Smooth muscle cell (in vitro differentiated cells): Measurements from ENCODE around the gene SLIT3. TPM values are rescaled to one million over a fixed set of nuclear protein-coding genes. Genes with fewer than 3 reads are reported as not detected.

Experiments
- DNase-seq: peaks from one replicate; lab custom pipeline; 2025; ENCODE audit not compliant: unreplicated experiment; lab: John Stamatoyannopoulos, UW
- H2AFZ ChIP-seq: fragments of 200-600 bp; sonication (generic); 2 replicates; pipeline ENCODE4 v1.6.0; 2016; ENCODE audit warnings: antibody characterized with exemption, low read depth, mild to moderate bottlenecking
- H3F3A ChIP-seq: fragments of 200-600 bp; sonication (generic); 2 replicates; pipeline ENCODE4 v1.6.0; 2017; ENCODE audit warnings: antibody characterized with exemption, low read depth
- H3K27ac ChIP-seq: fragments of 200-600 bp; sonication (generic); 2 replicates; pipeline ENCODE4 v1.5.1; 2016; ENCODE audit warnings: low read depth, mild to moderate bottlenecking
- H3K27me3 ChIP-seq: fragments of 200-600 bp; sonication (generic); 2 replicates; pipeline ENCODE4 v1.6.1; 2016; ENCODE audit warnings: low read depth, mild to moderate bottlenecking
- H3K36me3 ChIP-seq: fragments of 200-600 bp; sonication (generic); 2 replicates; pipeline ENCODE4 v1.5.1; 2016; ENCODE audit warnings: low read depth
- H3K4me1 ChIP-seq: fragments of 200-600 bp; sonication (generic); 2 replicates; pipeline ENCODE4 v1.5.1; 2016; ENCODE audit warnings: low read depth
- H3K4me2 ChIP-seq: fragments of 200-600 bp; sonication (generic); 2 replicates; pipeline ENCODE4 v1.6.0; 2016; ENCODE audit warnings: mild to moderate bottlenecking
- H3K4me3 ChIP-seq: fragments of 200-600 bp; sonication (generic); 2 replicates; pipeline ENCODE4 v1.5.1; 2016; ENCODE audit warnings: mild to moderate bottlenecking
- H3K79me2 ChIP-seq: fragments of 200-600 bp; sonication (generic); 2 replicates; pipeline ENCODE4 v1.6.0; 2016; ENCODE audit warnings: low read depth, mild to moderate bottlenecking
- H3K9ac ChIP-seq: fragments of 200-600 bp; sonication (generic); 2 replicates; pipeline ENCODE4 v1.6.0; 2016; ENCODE audit warnings: low read depth
- H3K9me3 ChIP-seq: fragments of 200-600 bp; sonication (generic); replicated peaks from 2 replicates; pipeline ENCODE4 v1.5.1; 2016; ENCODE audit warnings: low read depth
- H4K20me1 ChIP-seq: fragments of 200-600 bp; sonication (generic); 2 replicates; pipeline ENCODE4 v1.6.0; 2016; ENCODE audit warnings: low read depth
- CTCF ChIP-seq: fragments of 200-600 bp; sonication (generic); IDR thresholded peaks from 2 replicates; pipeline ENCODE4 v1.5.1; 2017; ENCODE audit warnings: borderline replicate concordance, mild to moderate bottlenecking, antibody characterized with exemption; ENCODE audit not compliant: insufficient read depth, poor library complexity, severe bottlenecking
- WGBS: methylation state at CpG from one replicate; pipeline ENCODE4 v1.1.7; 2016; ENCODE audit warnings: low lambda C conversion rate; 5-methylcytosine and 5-hydroxymethylcytosine counted together
- polyA plus RNA-seq: library from polyadenylated mRNA; unstranded; fragments of >200 nt; fragmentation: Nextera tagmentation; extraction: Ambion mirVana; gene quantifications from 2 replicates; pipeline ENCODE4 v1.2.1, GENCODE V29; 2016
- total RNA-seq: library from RNA; depleted of rRNA; stranded (reverse); fragments of >200 nt; gene quantifications from 2 replicates; pipeline ENCODE4 v1.2.3, GENCODE V29; 2014

SLIT3 gene
- total and polyA plus RNA-seq, 2 experiments from 2014 or later: 25.4 to 29.5 TPM

GRCh38 chr5:169036079-169036805 lies 264.7 kb downstream of the SLIT3 start:
- no peaks in the 10 kb centered on the region for H3K9me3 ChIP-seq
- H3K4me2 ChIP-seq: no peak overlapping the region
- no peaks in the 10 kb centered on the region for H3F3A ChIP-seq
- H4K20me1 ChIP-seq: no peaks in the 10 kb centered on the region
- H3K27me3 ChIP-seq: no peaks in the 10 kb centered on the region
- H2AFZ ChIP-seq: no peak overlapping the region
- TF ChIP-seq CTCF: no peak
- no peaks in the 10 kb centered on the region for H3K36me3 ChIP-seq
- no peaks in the 10 kb centered on the region for H3K79me2 ChIP-seq
- WGBS: 83% methylated on average over 12 of the region's 12 CpGs
- DNase-seq: no peak
- H3K27ac ChIP-seq: no peak overlapping the region
- H3K4me3 ChIP-seq: no peak overlapping the region
- H3K4me1 ChIP-seq: peaks cover 7% of the 10 kb centered on the region
- no peak overlapping the region for H3K9ac ChIP-seq

DNA sequence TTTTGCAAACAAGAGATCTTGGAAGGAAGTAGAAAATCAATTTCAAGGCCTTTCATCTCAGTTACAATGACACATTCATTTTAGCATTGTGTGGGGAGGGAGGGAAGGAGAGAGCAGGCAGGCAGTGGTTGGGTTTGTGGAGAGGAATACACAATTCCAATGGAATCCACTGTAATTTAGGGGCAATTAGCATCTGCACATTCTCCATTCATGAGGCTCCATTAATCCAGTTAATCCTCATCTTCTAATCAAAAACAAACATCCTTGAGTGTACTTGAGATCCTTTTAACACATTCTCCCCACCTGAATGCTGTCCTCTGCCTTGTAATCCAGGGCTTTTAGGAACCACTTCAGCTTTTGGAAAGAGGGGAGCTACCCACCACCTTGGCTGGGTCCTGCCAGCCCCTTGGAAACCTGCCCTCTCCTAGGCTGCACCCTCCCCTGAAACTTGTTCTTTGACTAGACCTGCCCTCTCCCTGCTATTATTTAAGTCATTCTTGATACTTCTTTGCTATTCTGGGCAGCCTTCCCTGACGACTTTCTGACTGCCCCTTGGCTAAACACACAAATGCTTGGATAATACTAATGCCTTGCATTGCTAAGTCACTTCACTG lies 271.2 kb downstream of the SLIT3 start:
- no peak overlapping the region for H3K9ac ChIP-seq
- no peak for DNase-seq
- H3K27me3 ChIP-seq: no peaks in the 10 kb centered on the region
- no peaks in the 10 kb centered on the region for H3K9me3 ChIP-seq
- H3F3A ChIP-seq: peaks cover 10% of the 10 kb centered on the region
- H3K4me3 ChIP-seq: no peak overlapping the region
- H3K36me3 ChIP-seq: no peaks in the 10 kb centered on the region
- peaks cover 30% of the 10 kb centered on the region for H3K4me1 ChIP-seq
- no peak overlapping the region for H3K27ac ChIP-seq
- WGBS: 23% methylated on average over 1 of the region's 1 CpG
- no peak for TF ChIP-seq CTCF
- H2AFZ ChIP-seq: no peak overlapping the region
- peak overlapping the region; percentile 49 for H3K4me2 ChIP-seq
- H4K20me1 ChIP-seq: peaks cover 11% of the 10 kb centered on the region
- no peaks in the 10 kb centered on the region for H3K79me2 ChIP-seq

DNA sequence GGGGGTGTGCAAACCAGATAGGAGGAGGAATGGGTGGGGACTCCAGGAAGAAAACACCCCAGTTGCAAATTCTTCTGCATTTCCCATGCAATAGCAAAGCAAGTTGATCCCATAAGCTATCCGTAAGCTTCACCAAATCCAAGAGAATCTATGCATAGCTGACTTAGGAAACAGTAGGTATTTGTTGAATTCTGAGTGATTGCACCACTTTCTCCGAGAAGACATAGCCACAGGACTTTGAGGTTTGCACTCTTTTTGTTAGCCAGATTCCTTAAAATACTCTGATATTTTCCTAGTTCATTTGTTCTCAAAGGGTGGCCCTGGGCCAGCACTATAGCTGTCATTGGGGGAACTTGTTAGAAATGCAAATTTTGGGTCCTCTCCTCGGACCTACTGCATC lies 271.9 kb downstream of the SLIT3 start:
- H3K9me3 ChIP-seq: no peaks in the 10 kb centered on the region
- no peak for DNase-seq
- no peak overlapping the region for H3K9ac ChIP-seq
- no peak overlapping the region for H3K27ac ChIP-seq
- H2AFZ ChIP-seq: no peak overlapping the region
- 23% methylated on average over 3 of the region's 3 CpGs for WGBS
- H3K79me2 ChIP-seq: no peaks in the 10 kb centered on the region
- no peak for TF ChIP-seq CTCF
- peak overlapping the region; percentile 49 for H3K4me2 ChIP-seq
- H3K4me1 ChIP-seq: peaks cover 30% of the 10 kb centered on the region
- peaks cover 11% of the 10 kb centered on the region for H4K20me1 ChIP-seq
- no peaks in the 10 kb centered on the region for H3K36me3 ChIP-seq
- H3K4me3 ChIP-seq: no peak overlapping the region
- peaks cover 10% of the 10 kb centered on the region for H3F3A ChIP-seq
- H3K27me3 ChIP-seq: no peaks in the 10 kb centered on the region
